GM23248 (cell line): ENCODE results near the gene NPR2. TPM values are rescaled to one million over a fixed set of nuclear protein-coding genes. Genes with fewer than 3 reads are reported as not detected.

Experiments used
- DNase-seq: peaks from one replicate; pipeline ENCODE4 v3.0.0-alpha.2; 2015
- H2AFZ ChIP-seq: fragments of 200-600 bp; sonication (generic); 2 replicates; pipeline ENCODE4 v1.6.1; 2016; ENCODE audit warnings: antibody characterized with exemption
- H3F3A ChIP-seq: fragments of 200-600 bp; sonication (generic); 2 replicates; pipeline ENCODE4 v1.6.1; 2016; ENCODE audit warnings: mild to moderate bottlenecking, antibody characterized with exemption, mixed run types; ENCODE audit not compliant: insufficient read depth
- H3K27ac ChIP-seq: fragments of 200-600 bp; sonication (generic); 2 replicates; pipeline ENCODE4 v1.5.1; 2016; ENCODE audit warnings: mild to moderate bottlenecking
- H3K27me3 ChIP-seq: fragments of 200-600 bp; sonication (generic); replicated peaks from 2 replicates; pipeline ENCODE4 v1.6.1; 2016; ENCODE audit warnings: mild to moderate bottlenecking; ENCODE audit not compliant: insufficient read depth
- H3K36me3 ChIP-seq: fragments of 200-600 bp; sonication (generic); 2 replicates; pipeline ENCODE4 v1.6.1; 2016; ENCODE audit warnings: low read depth, mild to moderate bottlenecking
- H3K4me1 ChIP-seq: fragments of 200-600 bp; sonication (generic); 2 replicates; pipeline ENCODE4 v1.6.1; 2016; ENCODE audit warnings: mild to moderate bottlenecking; ENCODE audit not compliant: insufficient read depth
- H3K4me2 ChIP-seq: fragments of 200-600 bp; sonication (generic); one replicate; pipeline ENCODE4 v1.6.1; 2016; ENCODE audit warnings: mild to moderate bottlenecking; ENCODE audit not compliant: unreplicated experiment
- H3K4me3 ChIP-seq: fragments of 200-600 bp; sonication (generic); 2 replicates; pipeline ENCODE4 v1.5.1; 2016; ENCODE audit warnings: mild to moderate bottlenecking
- H3K79me2 ChIP-seq: fragments of 200-600 bp; sonication (generic); 2 replicates; pipeline ENCODE4 v1.6.1; 2016; ENCODE audit warnings: mild to moderate bottlenecking; ENCODE audit not compliant: insufficient read depth
- H3K9ac ChIP-seq: fragments of 200-600 bp; sonication (generic); 2 replicates; pipeline ENCODE4 v1.6.1; 2016; ENCODE audit warnings: mild to moderate bottlenecking
- H3K9me2 ChIP-seq: fragments of 200-600 bp; sonication (generic); 2 replicates; pipeline ENCODE4 v1.6.1; 2016; ENCODE audit warnings: mixed run types, mild to moderate bottlenecking, moderate library complexity; ENCODE audit not compliant: insufficient read depth
- H3K9me3 ChIP-seq: fragments of 200-600 bp; sonication (generic); one replicate; pipeline ENCODE4 v1.6.1; 2017; ENCODE audit warnings: low read depth
- H4K20me1 ChIP-seq: fragments of 200-600 bp; sonication (generic); 2 replicates; pipeline ENCODE4 v1.6.0; 2016; ENCODE audit not compliant: insufficient read depth
- EZH2 ChIP-seq: fragments of 200-600 bp; sonication (generic); IDR thresholded peaks from 2 replicates; pipeline ENCODE4 v1.6.1; 2018; ENCODE audit warnings: antibody characterized with exemption, mild to moderate bottlenecking; ENCODE audit not compliant: insufficient read depth, poor library complexity, severe bottlenecking
- EZH2phosphoT487 ChIP-seq: fragments of 200-600 bp; sonication (generic); IDR thresholded peaks from 2 replicates; pipeline ENCODE4 v1.6.1; 2018; ENCODE audit warnings: antibody characterized with exemption, moderate library complexity, mild to moderate bottlenecking, low read depth; ENCODE audit not compliant: insufficient read depth
- WGBS, 2 experiments: methylation state at CpG; one replicate each; pipeline ENCODE4 v1.1.6; 2015 to 2017; ENCODE audit warnings: low lambda C conversion rate in 2 of 2, low coverage in 1 of 2; ENCODE audit errors: missing lambda C conversion rate in 2 of 2; 5-methylcytosine and 5-hydroxymethylcytosine counted together
- in situ Hi-C: fragments of 300-500 bp; cut with MboI; formaldehyde crosslinking; loops from 2 replicates; pipeline ENCODE4 v1.15.0; 2020
- polyA plus RNA-seq: library from polyadenylated mRNA; unstranded; fragments of >200 nt; fragmentation: Nextera tagmentation; extraction: Ambion mirVana; gene quantifications from 2 replicates; pipeline ENCODE4 v1.2.1, GENCODE V29; 2016
- total RNA-seq: library from RNA; depleted of rRNA; stranded (reverse); fragments of >200 nt; shearing (Covaris generic); gene quantifications from 2 replicates; pipeline ENCODE4 v1.2.3, GENCODE V29; 2014

NPR2 gene
- total and polyA plus RNA-seq, 2 experiments from 2014 or later, result 11.8 to 26.9 TPM

GRCh38 chr9:35749515-35750255, 41.7 kb upstream of the NPR2 start:
- in situ Hi-C loops, result no loop called here
- H3K9me2 ChIP-seq, result no peaks in the 10 kb centered on the region
- 2 to 3% methylated on average over 16 to 19 of the region's 19 CpGs for whole genome bisulfite sequencing, 2 experiments
- peak overlapping the region; percentile 94 for H3K4me2 ChIP-seq
- no peaks in the 10 kb centered on the region for H3F3A ChIP-seq
- no peaks in the 10 kb centered on the region for H3K27me3 ChIP-seq
- H3K4me3 ChIP-seq, result peak overlapping the region; percentile 90
- no peak for TF ChIP-seq EZH2
- no peak for TF ChIP-seq EZH2phosphoT487
- H3K9ac ChIP-seq, result peak overlapping the region; percentile 85
- peaks cover 10% of the 10 kb centered on the region for H3K36me3 ChIP-seq
- DNase-seq, result peak; percentile 57
- H3K4me1 ChIP-seq, result peaks cover 26% of the 10 kb centered on the region
- H3K9me3 ChIP-seq, result no peaks in the 10 kb centered on the region
- H2AFZ ChIP-seq, result peak overlapping the region; percentile 80
- H3K79me2 ChIP-seq, result peaks cover 52% of the 10 kb centered on the region
- peaks cover 13% of the 10 kb centered on the region; the same call in 1 of the 2 replicates for H4K20me1 ChIP-seq
- H3K27ac ChIP-seq, result peak overlapping the region; percentile 39

GRCh38 chr9:35750256-35750531, 41.2 kb upstream of the NPR2 start:
- peaks cover 47% of the 10 kb centered on the region for H3K79me2 ChIP-seq
- peaks cover 26% of the 10 kb centered on the region for H3K4me1 ChIP-seq
- H3K36me3 ChIP-seq, result peaks cover 10% of the 10 kb centered on the region
- TF ChIP-seq EZH2phosphoT487 (no peak), EZH2 (no peak)
- H2AFZ ChIP-seq, result peak overlapping the region; percentile 80; the same call in 1 of the 2 replicates
- peak overlapping the region; percentile 90 for H3K4me3 ChIP-seq
- H3F3A ChIP-seq, result no peaks in the 10 kb centered on the region
- no peaks in the 10 kb centered on the region for H3K9me2 ChIP-seq
- peaks cover 13% of the 10 kb centered on the region; the same call in 1 of the 2 replicates for H4K20me1 ChIP-seq
- H3K9me3 ChIP-seq, result no peaks in the 10 kb centered on the region
- H3K27me3 ChIP-seq, result no peaks in the 10 kb centered on the region
- in situ Hi-C loops, result no loop called here
- peak overlapping the region; percentile 85 for H3K9ac ChIP-seq
- WGBS, 2 experiments, result 47 to 50% methylated on average over 4 of the region's 4 CpGs
- DNase-seq, result no peak
- peak overlapping the region; percentile 94 for H3K4me2 ChIP-seq
- H3K27ac ChIP-seq, result peak overlapping the region; percentile 39; the same call in 1 of the 2 replicates

GRCh38 chr9:35753466-35753865, 37.9 kb upstream of the NPR2 start:
- no peak overlapping the region for H3K4me3 ChIP-seq
- no peak for DNase-seq
- H3K9ac ChIP-seq, result no peak overlapping the region
- WGBS, 2 experiments, result 87 to 89% methylated on average over 5 of the region's 5 CpGs
- H3K36me3 ChIP-seq, result peaks cover 10% of the 10 kb centered on the region
- in situ Hi-C loops, result no loop called here
- H3K9me2 ChIP-seq, result no peaks in the 10 kb centered on the region
- no peaks in the 10 kb centered on the region for H3K27me3 ChIP-seq
- no peak overlapping the region for H3K4me2 ChIP-seq
- H3F3A ChIP-seq, result 0 out of 2 replicates have a peak, but pooled peaks cover 7% of the 10 kb centered on the region
- no peak overlapping the region for H3K27ac ChIP-seq
- H2AFZ ChIP-seq, result no peak overlapping the region
- TF ChIP-seq EZH2, result no peak
- no peak for TF ChIP-seq EZH2phosphoT487
- no peaks in the 10 kb centered on the region for H4K20me1 ChIP-seq
- H3K4me1 ChIP-seq, result peaks cover 8% of the 10 kb centered on the region
- H3K79me2 ChIP-seq, result peaks cover 15% of the 10 kb centered on the region
- no peaks in the 10 kb centered on the region for H3K9me3 ChIP-seq

GRCh38 chr9:35754264-35754663, 37.1 kb upstream of the NPR2 start, which contains the start of gene MSMP:
Gene MSMP (minus strand): TSS chr9:35754276. CDS start chr9:35754129, 147 bp downstream.
- Histone ChIP-seq H3K79me2 (peaks cover 10% of the 10 kb centered on the region; the same call in 1 of the 2 replicates), H2AFZ (no peak within 1 kb of the TSS), H4K20me1 (no peaks in the 10 kb centered on the region), H3K4me1 (peaks cover 8% of the 10 kb centered on the region), H3K9me3 (no peaks in the 10 kb centered on the region), H3F3A (0 out of 2 replicates have a peak, but pooled peaks cover 13% of the 10 kb centered on the region), H3K4me3 (no peak within 1 kb of the TSS), H3K4me2 (no peak within 1 kb of the TSS), H3K36me3 (peaks cover 10% of the 10 kb centered on the region), H3K27me3 (no peaks in the 10 kb centered on the region), H3K27ac (no peak within 1 kb of the TSS), H3K9me2 (no peaks in the 10 kb centered on the region), H3K9ac (no peak within 1 kb of the TSS)
- TF ChIP-seq EZH2phosphoT487 (no peak), EZH2 (no peak)
- 60 to 80% methylated on average over 2 to 3 of the region's 3 CpGs for WGBS, 2 experiments
- in situ Hi-C loops, result no loop called here
- DNase-seq, result no peak
